Sciatic nerve (tissue), 2 donors: Measurements from ENCODE around the gene STUB1. TPM values are rescaled to one million over a fixed set of nuclear protein-coding genes. Genes with fewer than 3 reads are reported as not detected.

ENCODE experiments used
- ATAC-seq: fragments of 200-7000 bp; cut with Tn5 transposase; one replicate; pipeline ENCODE4 v1.9.1; 2020; ENCODE audit warnings: mild to moderate bottlenecking, moderate library complexity
- DNase-seq: peaks from one replicate; pipeline ENCODE4 v3.0.0-alpha.2; 2020; ENCODE audit warnings: low spot score
- intact Hi-C: fragments of 100-400 bp; cut with DNase I; formaldehyde crosslinking; loops from one replicate; pipeline ENCODE4 v1.14.2; 2022
- total RNA-seq: library from RNA; stranded (reverse); fragmentation: NEBNext Ultra II Directional; extraction: Animal tissue kit (Norgen Biotek cat#: 25700); gene quantifications from one replicate; pipeline ENCODE4 v1.2.1, GENCODE V29; 2021
- donor health status: DM: no; HTN: no; CAD: no.
- donor health status: DM: no; HTN: no; CAD: no.

Gene STUB1
- total RNA-seq, 1 donor from 2014 or later: 80.2 TPM

DNA sequence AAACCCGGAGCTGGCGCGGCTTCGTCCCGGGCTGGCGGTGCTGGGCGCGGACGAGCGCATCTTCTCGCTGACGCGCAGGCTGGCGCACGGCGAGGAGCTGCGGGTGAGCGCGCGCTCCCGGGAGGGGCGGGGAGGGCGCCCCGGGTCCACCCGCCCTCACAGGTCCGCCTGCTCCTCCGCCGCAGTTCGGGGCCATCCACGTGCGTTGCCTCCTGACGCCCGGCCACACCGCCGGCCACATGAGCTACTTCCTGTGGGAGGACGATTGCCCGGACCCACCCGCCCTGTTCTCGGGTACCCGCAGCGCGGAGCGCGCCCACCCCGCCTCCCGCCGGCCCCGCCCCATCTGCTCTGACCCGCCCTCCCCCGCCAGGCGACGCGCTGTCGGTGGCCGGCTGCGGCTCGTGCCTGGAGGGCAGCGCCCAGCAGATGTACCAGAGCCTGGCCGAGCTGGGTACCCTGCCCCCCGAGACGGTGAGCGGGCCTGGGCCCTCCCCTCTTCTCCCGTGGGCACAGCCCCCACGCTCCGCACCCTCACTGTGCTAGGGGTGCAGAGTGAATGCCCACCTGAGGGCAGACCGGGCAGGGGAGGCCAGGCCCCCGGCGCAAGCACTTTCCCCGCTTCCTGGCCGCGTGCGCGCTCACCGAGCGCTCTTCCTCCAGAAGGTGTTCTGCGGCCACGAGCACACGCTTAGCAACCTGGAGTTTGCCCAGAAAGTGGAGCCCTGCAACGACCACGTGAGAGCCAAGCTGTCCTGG, 48.1 kb downstream of the STUB1 start:
- intact Hi-C loops: no loop called here
- peak; percentile 82 for DNase-seq
- ATAC-seq: peak; percentile 46

DNA sequence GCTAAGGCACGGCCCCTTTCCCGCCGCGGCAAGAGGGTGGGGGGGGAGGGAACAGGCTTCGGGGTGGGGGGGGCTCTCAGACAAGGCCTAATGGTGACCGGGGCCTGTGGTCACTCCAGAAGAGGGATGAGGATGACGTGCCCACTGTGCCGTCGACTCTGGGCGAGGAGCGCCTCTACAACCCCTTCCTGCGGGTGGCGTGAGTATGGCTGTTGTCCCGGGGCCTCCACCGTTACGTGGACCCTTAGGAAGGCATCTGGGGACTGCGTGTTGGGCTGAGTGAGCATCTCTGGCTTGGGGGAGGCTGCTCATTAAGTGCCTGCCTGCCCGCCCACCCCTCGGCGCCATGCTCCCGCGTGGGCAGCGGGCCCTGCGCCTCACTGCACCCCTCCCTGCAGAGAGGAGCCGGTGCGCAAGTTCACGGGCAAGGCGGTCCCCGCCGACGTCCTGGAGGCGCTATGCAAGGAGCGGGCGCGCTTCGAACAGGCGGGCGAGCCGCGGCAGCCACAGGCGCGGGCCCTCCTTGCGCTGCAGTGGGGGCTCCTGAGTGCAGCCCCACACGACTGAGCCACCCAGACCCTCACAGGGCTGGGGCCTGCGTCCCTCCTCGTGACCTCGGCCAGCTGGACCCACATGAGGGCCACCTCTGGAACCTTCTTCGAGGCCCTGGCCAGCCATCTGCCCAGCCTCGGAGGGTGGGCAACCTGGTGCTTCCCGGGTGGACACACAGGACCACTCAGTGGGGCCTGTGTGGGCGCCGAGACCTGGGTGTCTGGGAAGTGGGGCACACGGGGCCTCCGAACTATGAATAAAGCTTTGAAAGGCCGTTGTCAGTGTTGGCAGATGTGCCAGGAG, 48.9 kb downstream of the STUB1 start:
- no peak for ATAC-seq
- intact Hi-C loops: no loop called here

DNA sequence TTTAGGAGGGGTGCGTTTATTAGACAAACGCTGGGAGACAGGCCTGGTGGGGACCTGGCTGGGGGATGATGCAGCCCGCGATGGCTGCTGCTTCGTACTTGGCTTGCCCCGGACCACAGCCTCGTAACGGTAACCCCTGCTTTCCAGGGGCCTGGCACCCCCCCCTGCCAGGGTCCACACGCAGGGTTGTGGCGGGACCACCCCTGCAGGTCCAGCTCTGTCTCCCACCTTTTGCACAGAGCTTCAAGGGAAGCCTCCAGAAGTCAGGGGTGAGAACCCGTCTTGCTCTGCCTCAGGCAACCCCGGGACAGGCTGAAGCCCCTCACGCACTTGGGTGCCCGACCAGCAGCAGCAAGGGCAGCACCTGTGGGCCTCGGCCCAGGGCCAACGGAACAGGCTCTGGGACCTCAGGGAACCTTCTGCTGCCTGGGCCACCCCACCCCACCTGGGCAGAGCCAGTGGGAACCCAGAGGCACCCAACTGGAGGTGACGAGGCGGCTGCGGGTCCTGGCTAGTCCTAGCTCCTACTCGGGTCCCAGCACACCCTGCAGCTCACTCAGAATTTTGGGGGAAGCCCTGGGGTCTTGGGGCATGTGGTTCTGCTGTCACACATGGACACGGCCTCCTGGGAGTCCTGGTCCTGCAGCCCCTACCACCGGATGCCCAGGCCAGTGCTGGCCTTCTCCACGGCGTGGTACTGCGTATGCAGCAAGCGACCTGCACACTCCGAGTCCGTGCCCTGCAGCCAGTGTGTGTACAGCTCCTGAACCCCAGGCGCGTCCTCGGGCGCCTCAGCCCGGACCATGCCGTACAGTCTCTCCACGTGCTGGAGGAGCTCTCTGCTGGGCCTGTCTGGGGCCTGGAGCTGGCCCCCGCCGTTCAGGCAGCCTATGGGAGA, 49.8 kb downstream of the STUB1 start:
- intact Hi-C loops: no loop called here
- peak; percentile 57 for DNase-seq
- ATAC-seq: no peak

More for the DNA sequence above, 48.9 kb downstream of the STUB1 start:
- no peak for DNase-seq

DNA sequence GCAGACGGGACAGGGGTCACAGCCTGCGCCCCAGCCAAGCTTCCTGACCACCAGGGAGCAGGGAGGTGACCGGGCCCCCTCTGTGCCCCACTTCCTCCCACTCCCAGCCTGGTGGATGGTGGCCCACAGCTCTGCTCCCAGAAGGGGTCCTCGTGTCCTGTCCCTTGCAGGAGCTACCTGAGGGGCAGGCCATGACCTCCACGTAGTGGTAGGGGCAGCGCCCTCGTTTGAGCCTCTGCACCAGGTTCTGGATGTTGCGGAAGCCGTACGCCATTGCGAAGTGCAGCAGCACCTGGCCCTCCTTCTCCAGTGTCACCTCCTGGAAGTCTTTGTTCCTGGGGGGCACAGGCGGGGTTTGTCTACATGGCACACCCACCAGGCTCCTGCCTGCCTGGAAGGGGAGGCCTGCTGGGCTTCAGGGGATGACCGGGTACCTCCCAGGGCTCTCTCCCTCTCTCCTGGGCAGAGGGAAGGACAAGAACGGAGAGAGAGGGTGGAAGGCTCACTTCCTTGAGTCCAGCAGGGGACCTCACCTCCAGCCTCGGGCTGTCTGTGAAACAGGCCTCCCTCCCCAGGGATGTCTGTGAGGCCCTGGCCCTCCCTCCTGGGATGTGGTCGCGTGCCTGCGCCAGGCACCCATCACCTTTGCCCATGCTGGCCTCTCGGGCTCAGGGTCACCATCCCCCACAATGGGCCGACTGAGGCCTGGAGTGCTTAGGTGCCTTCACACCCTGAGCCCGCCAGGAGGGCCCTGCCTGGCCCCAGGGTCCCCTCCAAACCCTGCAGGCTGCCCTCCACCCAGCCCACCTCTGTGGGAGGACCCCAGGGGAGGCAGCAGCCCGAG, 50.7 kb downstream of the STUB1 start:
- peak; percentile 55 for DNase-seq
- intact Hi-C loops: no loop called here
- ATAC-seq: no peak

DNA sequence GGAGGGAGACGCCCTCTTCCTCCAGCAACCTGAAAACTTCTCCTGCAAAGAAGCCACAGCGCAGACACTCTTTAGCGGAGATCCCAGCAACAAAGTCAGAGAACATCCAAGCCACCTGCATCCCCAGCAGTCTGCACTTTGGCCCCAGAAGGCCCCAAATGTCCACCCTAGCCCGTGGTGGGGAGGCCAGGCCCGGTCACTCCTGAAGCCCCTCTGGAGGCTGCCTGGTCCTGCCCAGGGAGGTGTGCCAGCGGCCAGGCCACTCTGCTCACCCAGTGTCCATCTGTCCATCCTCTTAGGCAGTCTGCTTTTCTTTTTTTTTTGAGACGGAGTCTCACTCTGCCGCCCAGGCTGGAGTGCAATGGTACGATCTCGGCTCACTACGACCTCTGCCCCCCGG, 52.1 kb downstream of the STUB1 start:
- DNase-seq (no peak), ATAC-seq (no peak)
- intact Hi-C loops: no loop called here

Other genes with a start within 250 kb of the STUB1 start
- 35.2 TPM for gene CAPN15, start 152.7 kb upstream of the STUB1 start, total RNA-seq
- gene PRR35, start 120.0 kb upstream of the STUB1 start, total RNA-seq: not detected
- 1.2 TPM for gene NHLRC4, start 113.4 kb upstream of the STUB1 start, total RNA-seq
- 46.6 TPM for gene PIGQ, start 110.4 kb upstream of the STUB1 start, total RNA-seq
- 22.5 TPM for gene RAB40C, start 90.3 kb upstream of the STUB1 start, total RNA-seq
- gene WFIKKN1, start 49.4 kb upstream of the STUB1 start, total RNA-seq: 1.5 TPM
- gene METTL26, start 44.1 kb upstream of the STUB1 start, total RNA-seq: 54.1 TPM
- gene MCRIP2, start 38.6 kb upstream of the STUB1 start, total RNA-seq: 15.5 TPM
- 33.3 TPM for gene WDR90, start 31.0 kb upstream of the STUB1 start, total RNA-seq
- 95.9 TPM for gene RHOT2, start 12.3 kb upstream of the STUB1 start, total RNA-seq
- gene RHBDL1, start 4.7 kb upstream of the STUB1 start, total RNA-seq: 1.6 TPM
- 36.1 TPM for gene JMJD8, start 3.9 kb downstream of the STUB1 start, total RNA-seq
- 10.1 TPM for gene WDR24, start 10.0 kb downstream of the STUB1 start, total RNA-seq
- 6.5 TPM for gene FBXL16, start 25.4 kb downstream of the STUB1 start, total RNA-seq
- 120 TPM for gene METRN, start 34.7 kb downstream of the STUB1 start, total RNA-seq
- gene ANTKMT, start 40.7 kb downstream of the STUB1 start, total RNA-seq: 26.3 TPM
- gene CCDC78, start 46.0 kb downstream of the STUB1 start, total RNA-seq: 2.1 TPM
- gene HAGHL, start 46.7 kb downstream of the STUB1 start, total RNA-seq: 6.5 TPM
- 26.9 TPM for gene CIAO3, start 60.6 kb downstream of the STUB1 start, total RNA-seq
- 2.9 TPM for gene MSLN, start 80.3 kb downstream of the STUB1 start, total RNA-seq
- 11.4 TPM for gene RPUSD1, start 108.0 kb downstream of the STUB1 start, total RNA-seq
- 18.9 TPM for gene CHTF18, start 108.2 kb downstream of the STUB1 start, total RNA-seq
- not detected for gene GNG13, start 120.3 kb downstream of the STUB1 start, total RNA-seq